T-helper 17 cell (primary cell): ENCODE data around the gene HAPLN1. TPM values are rescaled to one million over a fixed set of nuclear protein-coding genes. Genes with fewer than 3 reads are reported as not detected.

Experiments used
- ATAC-seq: fragments of 150-1000 bp; cut with Tn5 transposase; 2 replicates; pipeline ENCODE4 v1.10.0; 2021; ENCODE audit warnings: mild to moderate bottlenecking, moderate library complexity
- DNase-seq, 3 donors: peaks; one replicate each; pipeline versions ENCODE4 v3.0.0 to v3.0.0-alpha.2; 2020 to 2021
- H3K9me3 ChIP-seq: one replicate; pipeline ENCODE4 v1.7.0; 2013; ENCODE audit warnings: low read length, mild to moderate bottlenecking; ENCODE audit not compliant: control insufficient read depth, poor library complexity, severe bottlenecking
- H3K27ac Mint-ChIP-seq: one replicate; pipeline ENCODE4 v1.8.0; 2022; ENCODE audit warnings: mild to moderate bottlenecking, moderate library complexity, mixed read lengths
- H3K27me3 Mint-ChIP-seq: one replicate; pipeline ENCODE4 v1.8.0; 2022; ENCODE audit warnings: mixed read lengths
- H3K36me3 Mint-ChIP-seq: one replicate; pipeline ENCODE4 v1.8.0; 2022; ENCODE audit warnings: low read depth, mixed read lengths
- H3K4me1 Mint-ChIP-seq: one replicate; pipeline ENCODE4 v1.8.0; 2022; ENCODE audit warnings: mild to moderate bottlenecking, mixed read lengths
- H3K4me3 Mint-ChIP-seq: one replicate; pipeline ENCODE4 v1.8.0; 2022; ENCODE audit warnings: mild to moderate bottlenecking, moderate library complexity, mixed read lengths
- total RNA-seq, 4 donors: library from RNA in 2 of 4; stranded (reverse) in 2 of 4; gene quantifications; one replicate each; pipeline ENCODE4 v1.2.3 and lab custom pipeline; 2022 to 2026

HAPLN1 gene
- total RNA-seq, 2 donors from 2014 or later = not detected

- ATAC-seq (no peak), DNase-seq (no peak)
- H3K4me3 Mint-ChIP-seq = no peak overlapping the region
- no peaks in the 10 kb centered on the region for H3K4me1 Mint-ChIP-seq
- H3K9me3 ChIP-seq = no peaks in the 10 kb centered on the region
- no peaks in the 10 kb centered on the region for H3K36me3 Mint-ChIP-seq
- H3K27me3 Mint-ChIP-seq = peaks cover 9% of the 10 kb centered on the region
- H3K27ac Mint-ChIP-seq = no peak overlapping the region
Observed at GRCh38 chr5:83731638-83732037, 11.0 kb upstream of the HAPLN1 start.

DNA sequence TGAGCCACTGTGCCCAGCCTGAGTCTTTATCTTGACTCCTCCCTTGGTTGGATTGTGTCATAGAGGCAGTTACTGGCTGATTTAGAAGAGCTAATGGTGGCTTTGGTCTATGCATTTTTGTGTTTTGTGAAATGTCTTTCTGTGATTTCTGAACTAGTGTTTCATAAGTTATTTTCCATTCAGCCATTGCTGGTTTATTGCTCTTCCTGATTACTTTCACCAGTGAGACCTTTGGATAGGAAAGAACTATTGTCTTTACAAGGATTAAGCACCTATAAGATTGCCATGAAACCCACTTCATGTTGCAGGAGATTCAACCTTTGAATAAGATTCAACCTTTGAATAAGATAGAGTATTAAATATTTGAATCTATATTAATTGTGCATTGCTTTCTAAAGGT lies 8.7 kb upstream of the HAPLN1 start:
- no peaks in the 10 kb centered on the region for H3K36me3 Mint-ChIP-seq
- H3K27me3 Mint-ChIP-seq = peaks cover 14% of the 10 kb centered on the region

GRCh38 chr5:83726912-83727311 lies 6.3 kb upstream of the HAPLN1 start:
- H3K4me1 Mint-ChIP-seq = peaks cover under 1% of the 10 kb centered on the region
- H3K9me3 ChIP-seq = no peaks in the 10 kb centered on the region

More for the DNA sequence above, 8.7 kb upstream of the HAPLN1 start:
- Mint-ChIP-seq H3K4me1 (no peaks in the 10 kb centered on the region), H3K27ac (no peak overlapping the region), H3K4me3 (no peak overlapping the region)
- DNase-seq = no peak
- no peak for ATAC-seq
- H3K9me3 ChIP-seq = no peaks in the 10 kb centered on the region

GRCh38 chr5:83724935-83725334 lies 4.3 kb upstream of the HAPLN1 start:
- H3K4me1 Mint-ChIP-seq = peaks cover 5% of the 10 kb centered on the region
- DNase-seq = no peak
- H3K27me3 Mint-ChIP-seq = peaks cover 52% of the 10 kb centered on the region
- no peak overlapping the region for H3K27ac Mint-ChIP-seq
- H3K36me3 Mint-ChIP-seq = peaks cover 2% of the 10 kb centered on the region
- no peak for ATAC-seq
- no peaks in the 10 kb centered on the region for H3K9me3 ChIP-seq
- H3K4me3 Mint-ChIP-seq = no peak overlapping the region

More at GRCh38 chr5:83726912-83727311, 6.3 kb upstream of the HAPLN1 start:
- H3K36me3 Mint-ChIP-seq = no peaks in the 10 kb centered on the region
- no peak overlapping the region for H3K27ac Mint-ChIP-seq
- H3K4me3 Mint-ChIP-seq = no peak overlapping the region
- H3K27me3 Mint-ChIP-seq = peaks cover 32% of the 10 kb centered on the region
- no peak for DNase-seq
- no peak for ATAC-seq

DNA sequence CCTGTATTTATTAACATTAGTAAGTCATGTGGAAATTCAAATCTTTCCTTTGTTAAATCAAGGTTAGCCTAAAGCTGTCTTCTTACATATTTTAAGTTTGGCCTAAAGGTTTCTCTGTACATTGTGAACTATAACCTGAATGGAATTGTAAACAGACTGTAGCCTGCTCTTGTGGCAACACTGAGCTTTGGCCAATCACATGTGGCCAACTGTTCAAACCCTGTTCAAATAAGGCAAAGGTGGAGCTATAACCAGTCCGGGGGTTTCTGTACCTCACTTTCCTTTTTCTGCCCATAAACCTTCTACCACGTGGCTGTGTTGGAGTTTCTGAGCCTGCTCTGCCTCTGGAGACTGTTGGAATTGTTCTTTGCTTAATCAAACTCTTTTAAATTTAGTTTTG lies 3.3 kb upstream of the HAPLN1 start:
- DNase-seq = no peak
- peaks cover 54% of the 10 kb centered on the region for H3K27me3 Mint-ChIP-seq
- no peak for ATAC-seq
- H3K27ac Mint-ChIP-seq = no peak overlapping the region
- H3K4me1 Mint-ChIP-seq = peaks cover 5% of the 10 kb centered on the region
- H3K4me3 Mint-ChIP-seq = no peak overlapping the region
- peaks cover 2% of the 10 kb centered on the region for H3K36me3 Mint-ChIP-seq
- no peaks in the 10 kb centered on the region for H3K9me3 ChIP-seq

- H3K36me3 Mint-ChIP-seq = peaks cover 2% of the 10 kb centered on the region
- no peak overlapping the region for H3K27ac Mint-ChIP-seq
- peaks cover 62% of the 10 kb centered on the region for H3K27me3 Mint-ChIP-seq
- peaks cover 5% of the 10 kb centered on the region for H3K4me1 Mint-ChIP-seq
- DNase-seq = no peak
- peak overlapping the region; percentile 89 for H3K4me3 Mint-ChIP-seq
- no peaks in the 10 kb centered on the region for H3K9me3 ChIP-seq
- ATAC-seq = no peak
Observed at GRCh38 chr5:83723031-83723430, 2.4 kb upstream of the HAPLN1 start.

DNA sequence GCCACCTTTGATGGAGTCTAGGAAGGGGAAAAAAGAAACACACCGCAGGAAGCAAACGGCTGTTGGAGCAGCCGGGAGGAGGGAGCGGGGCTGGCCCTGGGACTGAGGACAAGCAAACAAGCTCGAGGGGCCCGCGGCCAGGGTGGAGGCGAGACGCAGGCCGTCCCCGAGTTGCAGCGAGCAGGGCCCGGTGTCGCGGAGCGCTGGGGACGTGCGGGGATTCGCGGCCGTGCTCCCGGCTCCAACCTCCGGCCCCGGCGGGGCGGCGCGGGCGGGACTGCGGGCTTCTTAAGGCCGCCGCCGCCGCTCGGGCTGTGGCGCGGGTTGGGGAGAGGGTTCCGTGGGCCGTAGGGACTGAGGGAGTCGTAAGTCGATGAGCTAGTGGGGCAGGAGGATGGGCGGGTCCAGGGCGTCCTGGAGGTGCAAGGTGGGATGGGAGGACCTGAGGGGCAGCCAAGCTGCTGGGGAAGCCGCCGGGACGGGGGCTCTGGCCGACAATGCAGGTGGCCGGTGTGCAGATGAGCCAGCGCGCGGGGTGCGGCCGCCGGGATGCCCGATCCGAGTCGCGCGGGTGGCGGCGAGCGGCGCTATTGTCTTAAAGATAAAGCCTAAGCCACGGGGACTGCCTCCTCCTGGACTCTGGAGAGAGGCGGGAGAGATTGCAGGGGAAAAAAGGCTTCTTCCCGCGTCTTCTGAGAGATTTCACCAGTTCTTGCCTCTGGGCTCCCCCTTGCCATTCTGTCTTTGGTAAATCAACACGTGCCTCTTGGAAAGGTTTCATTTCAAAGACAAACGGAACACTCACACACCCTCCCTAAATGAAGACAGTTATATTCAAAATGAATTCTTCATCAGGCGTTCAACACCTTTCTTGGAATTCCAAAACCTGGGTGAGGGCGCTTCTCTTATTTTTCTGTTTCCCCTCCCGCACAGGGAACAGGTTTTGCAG lies 1.6 kb upstream of the HAPLN1 start:
- peak; percentile 35 for ATAC-seq
- peak overlapping the region; percentile 89 for H3K4me3 Mint-ChIP-seq
- DNase-seq = no peak
- H3K27ac Mint-ChIP-seq = no peak overlapping the region
- peaks cover 67% of the 10 kb centered on the region for H3K27me3 Mint-ChIP-seq
- peaks cover 2% of the 10 kb centered on the region for H3K36me3 Mint-ChIP-seq
- peaks cover 5% of the 10 kb centered on the region for H3K4me1 Mint-ChIP-seq
- H3K9me3 ChIP-seq = no peaks in the 10 kb centered on the region

DNA sequence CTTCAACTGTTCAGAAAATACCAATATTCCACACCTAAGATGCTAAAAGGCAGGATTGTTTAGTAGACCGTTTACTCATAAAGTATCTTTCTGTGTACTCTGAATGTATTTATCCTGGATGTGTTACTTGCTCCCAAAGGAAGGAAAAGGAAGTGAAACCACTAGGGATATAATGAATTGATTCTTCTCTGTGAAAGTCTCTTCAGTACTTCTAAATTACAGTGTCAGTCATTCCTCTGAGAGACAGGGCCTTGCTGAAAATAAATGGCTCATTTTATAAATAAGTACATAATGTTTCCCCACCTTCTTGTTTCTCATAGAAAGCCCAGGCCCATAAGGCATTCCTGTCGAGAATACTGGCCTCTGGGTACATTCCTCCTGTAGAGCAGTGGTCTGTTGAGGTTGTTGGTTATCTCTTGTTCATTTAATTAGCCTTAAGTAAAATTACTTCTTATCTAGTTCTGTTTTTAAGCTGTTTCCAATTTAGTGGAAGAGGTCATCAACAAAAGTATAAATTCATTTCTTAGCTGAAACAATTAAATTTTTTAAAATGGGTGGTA lies 1.6 kb downstream of the HAPLN1 start:
- Mint-ChIP-seq H3K4me3 (no peak overlapping the region), H3K27me3 (peaks cover 73% of the 10 kb centered on the region), H3K4me1 (peaks cover 5% of the 10 kb centered on the region), H3K27ac (no peak overlapping the region), H3K36me3 (peaks cover 2% of the 10 kb centered on the region)
- DNase-seq = no peak
- ATAC-seq = no peak
- peaks cover 2% of the 10 kb centered on the region for H3K9me3 ChIP-seq

DNA sequence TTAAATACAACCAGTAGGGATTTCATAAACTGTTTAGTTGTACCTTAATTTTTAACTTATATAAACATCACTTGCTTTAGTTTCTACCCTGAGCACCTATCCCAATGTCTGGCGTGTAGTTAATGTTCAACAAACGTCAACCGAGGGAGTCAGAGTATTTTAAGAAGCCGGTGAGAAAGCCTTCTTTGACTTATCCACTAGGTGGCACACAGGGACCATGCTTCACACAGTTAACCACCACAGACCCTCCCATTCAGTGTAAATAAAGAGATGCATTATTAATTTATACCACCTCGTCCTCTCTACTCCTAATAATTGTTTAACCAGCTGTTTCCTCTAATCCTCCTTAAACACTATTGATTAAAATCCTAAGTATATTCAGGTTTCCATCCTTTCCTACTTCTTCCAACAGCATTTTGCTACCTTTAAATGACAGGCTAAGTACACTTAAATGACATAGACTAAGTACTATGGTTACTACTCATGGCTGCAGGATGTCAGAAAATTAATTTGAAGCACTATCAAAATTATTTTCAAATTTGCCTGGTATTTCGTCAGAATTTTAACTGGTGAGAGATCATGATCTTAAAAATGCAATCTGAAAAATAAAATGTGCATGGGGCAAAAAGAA lies 2.3 kb downstream of the HAPLN1 start:
- Mint-ChIP-seq H3K4me1 (peaks cover 5% of the 10 kb centered on the region), H3K36me3 (peaks cover 2% of the 10 kb centered on the region), H3K27me3 (peaks cover 74% of the 10 kb centered on the region), H3K4me3 (no peak overlapping the region), H3K27ac (no peak overlapping the region)
- peaks cover 2% of the 10 kb centered on the region for H3K9me3 ChIP-seq
- ATAC-seq (peak; percentile 61), DNase-seq (no peak)

- ATAC-seq (no peak), DNase-seq (no peak)
- Mint-ChIP-seq H3K36me3 (no peaks in the 10 kb centered on the region), H3K4me1 (no peaks in the 10 kb centered on the region), H3K27ac (no peak overlapping the region), H3K4me3 (no peak overlapping the region), H3K27me3 (peaks cover 50% of the 10 kb centered on the region)
- H3K9me3 ChIP-seq = peaks cover 2% of the 10 kb centered on the region
Observed at GRCh38 chr5:83715236-83716065, 5.2 kb downstream of the HAPLN1 start.

DNA sequence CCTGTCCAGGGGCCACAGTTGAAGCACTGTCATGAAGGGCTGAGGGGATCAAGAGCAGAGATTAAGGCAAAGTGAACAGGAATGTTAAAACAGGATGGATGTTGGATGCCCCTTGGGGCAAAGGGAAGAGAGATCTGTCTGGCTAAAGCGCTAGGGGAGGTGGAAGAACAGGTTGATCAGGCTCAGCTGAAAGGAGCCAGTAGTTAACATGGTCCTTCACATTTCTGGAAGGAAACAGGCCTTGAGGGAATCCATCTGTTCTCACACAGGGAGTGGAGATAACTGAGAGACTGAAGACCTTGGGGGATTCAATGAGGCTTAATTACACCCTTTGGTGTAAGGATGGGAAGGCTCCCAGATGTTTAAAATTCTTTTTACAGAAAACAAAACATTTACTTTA lies 5.8 kb downstream of the HAPLN1 start:
- no peaks in the 10 kb centered on the region for H3K36me3 Mint-ChIP-seq
- DNase-seq (no peak), ATAC-seq (no peak)
- peaks cover 2% of the 10 kb centered on the region for H3K9me3 ChIP-seq
- H3K4me3 Mint-ChIP-seq = no peak overlapping the region
- peaks cover 50% of the 10 kb centered on the region for H3K27me3 Mint-ChIP-seq
- H3K27ac Mint-ChIP-seq = no peak overlapping the region
- peaks cover 2% of the 10 kb centered on the region for H3K4me1 Mint-ChIP-seq

DNA sequence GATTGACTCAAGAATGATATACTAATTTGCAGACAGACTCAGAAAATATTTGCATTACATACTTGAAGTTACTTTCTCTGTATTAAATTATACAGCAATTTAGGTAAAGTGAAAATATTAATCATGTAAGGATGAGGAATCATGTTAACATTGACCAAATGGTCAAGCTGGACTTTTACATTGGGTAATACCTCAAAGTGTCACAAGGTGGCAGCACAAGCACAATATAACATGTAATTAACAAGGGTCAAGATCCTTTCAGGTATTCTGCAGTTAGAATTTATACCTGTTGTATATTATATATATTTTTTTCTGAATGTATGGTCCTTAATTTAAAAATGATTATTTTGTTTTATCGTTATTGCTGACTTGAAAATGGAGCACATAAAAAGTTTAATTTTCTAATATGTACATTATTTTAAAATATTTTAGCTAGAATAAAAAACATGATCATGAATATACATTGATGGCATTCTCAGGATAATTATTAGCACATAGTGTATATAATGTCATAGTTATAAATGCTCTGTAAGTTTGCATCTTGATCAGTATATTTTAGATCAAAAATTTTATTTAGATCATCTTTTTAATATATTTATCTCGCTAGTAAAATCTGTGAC lies 8.6 kb downstream of the HAPLN1 start:
- H3K27ac Mint-ChIP-seq = no peak overlapping the region
- no peak overlapping the region for H3K4me3 Mint-ChIP-seq
- DNase-seq (no peak), ATAC-seq (no peak)
- H3K27me3 Mint-ChIP-seq = peaks cover 39% of the 10 kb centered on the region
- peaks cover 2% of the 10 kb centered on the region for H3K36me3 Mint-ChIP-seq
- peaks cover 2% of the 10 kb centered on the region for H3K9me3 ChIP-seq
- H3K4me1 Mint-ChIP-seq = peaks cover 2% of the 10 kb centered on the region
